Adrenal gland (tissue), 12 donors: ENCODE data around the gene TOX3. TPM values are rescaled to one million over a fixed set of nuclear protein-coding genes. Genes with fewer than 3 reads are reported as not detected.

Experiments used
- DNase-seq, 7 donors: peaks; one replicate each; pipeline ENCODE4 v3.0.0-alpha.2; 2019 to 2020
- H3K27ac ChIP-seq, 5 donors: fragments of 200-600 bp; sonication (generic) in 4 of 5; 1 replicate in 3 of 5; 2 replicates in 2 of 5; pipeline versions ENCODE4 v1.5.1 to v1.8.0; 2016 to 2020; ENCODE audit warnings: mild to moderate bottlenecking in 1 of 5
- H3K27me3 ChIP-seq: fragments of 200-600 bp; 2 replicates; pipeline ENCODE4 v1.8.0; 2021
- H3K36me3 ChIP-seq, 2 donors: fragments of 200-600 bp; replicated peaks in 1 of 2; 1 replicate in 1 of 2; 2 replicates in 1 of 2; pipeline versions ENCODE4 v1.5.1 to v1.8.0; 2018 to 2022
- H3K4me1 ChIP-seq, 2 donors: fragments of 200-600 bp; replicated peaks in 1 of 2; 1 replicate in 1 of 2; 2 replicates in 1 of 2; pipeline versions ENCODE4 v1.5.1 to v1.8.0; 2018 to 2021
- H3K4me3 ChIP-seq, 4 donors: fragments of 200-600 bp; sonication (generic) in 3 of 4; one replicate each; pipeline ENCODE4 v1.5.1; 2016 to 2018
- H3K9me3 ChIP-seq, 3 donors: fragments of 200-600 bp; sonication (generic) in 1 of 3; replicated peaks in 1 of 3; 1 replicate in 2 of 3; 2 replicates in 1 of 3; pipeline versions ENCODE4 v1.5.1 to v1.8.0; 2016 to 2021
- CTCF ChIP-seq, 6 experiments: fragments of 450-650 bp in 4 of 6; fragments of 200-600 bp in 2 of 6; sonication (generic) in 1 of 6; IDR thresholded peaks; 1 replicate in 5 of 6; 2 replicates in 1 of 6; pipeline versions ENCODE4 v1.5.1 to v1.8.0; 2016 to 2021; ENCODE audit warnings: antibody characterized with exemption in 6 of 6, mild to moderate bottlenecking in 2 of 6, moderate library complexity in 1 of 6
- POLR2A ChIP-seq, 2 donors: fragments of 450-650 bp; IDR thresholded peaks; one replicate each; pipeline ENCODE4 v1.6.1; 2017; ENCODE audit warnings: antibody characterized with exemption in 2 of 2, mild to moderate bottlenecking in 2 of 2, moderate library complexity in 1 of 2
- WGBS, 4 donors: extraction: QIAGEN DNeasy Blood & Tissue Kit in 2 of 4; methylation state at CpG; one replicate each; pipeline versions ENCODE4 v1.1.5 to v1.1.7; 2013 to 2017; 5-methylcytosine and 5-hydroxymethylcytosine counted together
- intact Hi-C, 2 donors: fragments of 100-400 bp; cut with DNase I; formaldehyde crosslinking; loops; one replicate each; pipeline versions ENCODE4 v1.14.1 to v1.15.0; 2022 to 2023
- polyA plus RNA-seq, 3 donors: library from polyadenylated mRNA; stranded (reverse); fragments of 200-250 nt in 2 of 3; fragments of 350-450 nt in 1 of 3; fragmentation: Illumina TruSeq in 1 of 3; extraction: RNeasy Lipid Tissue Mini Kit (QIAGEN cat#74804) in 1 of 3; gene quantifications; one replicate each; pipeline ENCODE4 v1.2.3, GENCODE V29; 2013 to 2014
- total RNA-seq, 9 donors: library from RNA; depleted of rRNA in 4 of 9; stranded (reverse); fragments of >200 nt in 4 of 9; fragments of 120-200 nt in 1 of 9; fragmentation: NEBNext Ultra II Directional in 1 of 9; extraction: Animal tissue kit (Norgen Biotek cat#: 25700) in 1 of 9; gene quantifications; one replicate each; pipeline versions ENCODE4 v1.1.0 to v1.2.4, GENCODE V29; 2013 to 2023
- donor health status: healthy with polysubstance abuse.
- donor health status: Bipolar disorder and iron deficiency.
- donor health status: DM: yes; HTN: yes; CAD: no.
- donor health status: DM: no; HTN: no; CAD: no.
- donor health status: DM: no; HTN: no; CAD: no.
- donor health status: DM: yes; HTN: yes; CAD: no.

Gene TOX3
- total and polyA plus RNA-seq, 12 donors, result 0.06 to 4.2 (median 1.2) TPM; not detected in 2

- no peaks in the 10 kb centered on the region for H3K27me3 ChIP-seq
- WGBS, 4 donors, result 79 to 84% (median 82%) methylated on average over 3 of the region's 3 CpGs
- intact Hi-C loops, result no loop called here
Observed at GRCh38 chr16:52455549-52456277, 91.2 kb downstream of the TOX3 start.

GRCh38 chr16:52453644-52454043 is 93.3 kb downstream of the TOX3 start:
- 43 to 61% (median 50%) methylated on average over 1 of the region's 1 CpG for WGBS, 4 donors

More at GRCh38 chr16:52455549-52456277, 91.2 kb downstream of the TOX3 start:
- no peaks in the 10 kb centered on the region for H3K9me3 ChIP-seq
- no peak overlapping the region for H3K27ac ChIP-seq
- H3K4me3 ChIP-seq, result no peak overlapping the region
- no peaks in the 10 kb centered on the region for H3K36me3 ChIP-seq
- no peak for DNase-seq
- no peaks in the 10 kb centered on the region for H3K4me1 ChIP-seq
- TF ChIP-seq CTCF (IDR thresholded peaks at IDR 0.05), result no peak
- TF ChIP-seq POLR2A (IDR thresholded peaks at IDR 0.05), result no peak

GRCh38 chr16:52451971-52452421 is 94.9 kb downstream of the TOX3 start:
- intact Hi-C loops, result no loop called here
- H3K4me3 ChIP-seq, result no peak overlapping the region
- no peak overlapping the region for H3K27ac ChIP-seq
- TF ChIP-seq POLR2A (IDR thresholded peaks at IDR 0.05) (no peak), CTCF (IDR thresholded peaks at IDR 0.05) (no peak)
- no peak for DNase-seq
- no peaks in the 10 kb centered on the region for H3K4me1 ChIP-seq
- WGBS, 4 donors, result 65 to 69% (median 67%) methylated on average over 5 of the region's 5 CpGs
- no peaks in the 10 kb centered on the region for H3K9me3 ChIP-seq
- H3K27me3 ChIP-seq, result no peaks in the 10 kb centered on the region
- H3K36me3 ChIP-seq, result no peaks in the 10 kb centered on the region

More at GRCh38 chr16:52453644-52454043, 93.3 kb downstream of the TOX3 start:
- no peak overlapping the region for H3K4me3 ChIP-seq
- no peaks in the 10 kb centered on the region for H3K36me3 ChIP-seq
- H3K27ac ChIP-seq, result no peak overlapping the region
- H3K9me3 ChIP-seq, result no peaks in the 10 kb centered on the region
- no peaks in the 10 kb centered on the region for H3K4me1 ChIP-seq
- intact Hi-C loops, result no loop called here
- H3K27me3 ChIP-seq, result no peaks in the 10 kb centered on the region
- TF ChIP-seq POLR2A (IDR thresholded peaks at IDR 0.05) (no peak), CTCF (IDR thresholded peaks at IDR 0.05) (no peak)
- no peak for DNase-seq

GRCh38 chr16:52450916-52451315 is 96.0 kb downstream of the TOX3 start:
- intact Hi-C loops, result no loop called here

GRCh38 chr16:52450241-52450640 is 96.7 kb downstream of the TOX3 start:
- Histone ChIP-seq H3K9me3 (no peaks in the 10 kb centered on the region), H3K27me3 (no peaks in the 10 kb centered on the region), H3K4me3 (no peak overlapping the region), H3K36me3 (no peaks in the 10 kb centered on the region), H3K27ac (no peak overlapping the region), H3K4me1 (no peaks in the 10 kb centered on the region)
- no peak for DNase-seq
- TF ChIP-seq POLR2A (IDR thresholded peaks at IDR 0.05), result no peak
- no peak for TF ChIP-seq CTCF (IDR thresholded peaks at IDR 0.05)
- WGBS, 4 donors, result 86 to 97% (median 93%) methylated on average over 7 of the region's 7 CpGs
- intact Hi-C loops, result no loop called here

More at GRCh38 chr16:52450916-52451315, 96.0 kb downstream of the TOX3 start:
- no peaks in the 10 kb centered on the region for H3K4me1 ChIP-seq
- H3K4me3 ChIP-seq, result no peak overlapping the region
- TF ChIP-seq POLR2A (IDR thresholded peaks at IDR 0.05), result no peak
- no peaks in the 10 kb centered on the region for H3K9me3 ChIP-seq
- no peaks in the 10 kb centered on the region for H3K27me3 ChIP-seq
- 75 to 80% (median 77%) methylated on average over 6 of the region's 6 CpGs for WGBS, 4 donors
- DNase-seq, result no peak
- no peaks in the 10 kb centered on the region for H3K36me3 ChIP-seq
- no peak overlapping the region for H3K27ac ChIP-seq
